Measurements from ENCODE around the gene CADPS2. TPM values are rescaled to one million over a fixed set of nuclear protein-coding genes. Genes with fewer than 3 reads are reported as not detected.

The CADPS2 gene
- total RNA-seq, 1 experiment from 2014 or later = 16.4 TPM

GRCh38 chr7:122706836-122707235, 179.4 kb downstream of the CADPS2 start:
- H3K27me3 Mint-ChIP-seq (ENCODE audit: unreplicated experiment) = no peaks in the 10 kb centered on the region
- H3K9me3 Mint-ChIP-seq (ENCODE audit: low read depth, unreplicated experiment) = no peaks in the 10 kb centered on the region
- H3K27ac Mint-ChIP-seq (ENCODE audit: unreplicated experiment) = no peak overlapping the region
- no peaks in the 10 kb centered on the region for H3K36me3 Mint-ChIP-seq (ENCODE audit: insufficient read depth, unreplicated experiment)
- no peak for TF ChIP-seq CTCF (IDR thresholded peaks at IDR 0.05; ENCODE audit: unreplicated experiment)
- no peak overlapping the region for H3K4me3 Mint-ChIP-seq (ENCODE audit: low read depth, unreplicated experiment)
- BruUV-seq (replicated peaks) = no TSS peak
- no peak for DNase-seq
- intact Hi-C loops (cut with micrococcal nuclease; ENCODE audit: unreplicated experiment) = no loop called here
- no peaks in the 10 kb centered on the region for H3K4me1 Mint-ChIP-seq (ENCODE audit: low read depth, unreplicated experiment)
- CTCF ChIA-PET = no interaction called here

GRCh38 chr7:122702872-122703510, 183.3 kb downstream of the CADPS2 start, which contains the start of gene RNF148:
RNF148 (minus strand) TSS chr7:122702922; CDS start chr7:122702750, 172 bp downstream.
- Mint-ChIP-seq H3K27ac (ENCODE audit: unreplicated experiment) (no peak within 1 kb of the TSS), H3K27me3 (ENCODE audit: unreplicated experiment) (no peaks in the 10 kb centered on the region), H3K4me1 (ENCODE audit: low read depth, unreplicated experiment) (no peaks in the 10 kb centered on the region), H3K4me3 (ENCODE audit: low read depth, unreplicated experiment) (no peak within 1 kb of the TSS), H3K9me3 (ENCODE audit: low read depth, unreplicated experiment) (no peaks in the 10 kb centered on the region), H3K36me3 (ENCODE audit: insufficient read depth, unreplicated experiment) (no peaks in the 10 kb centered on the region)
- CTCF ChIA-PET = interaction anchor here (0.6 kb wide), 1 partner anchor 1870 kb away, joined by 3 read pairs; no protein-coding TSS in a partner anchor
- no peak for TF ChIP-seq CTCF (IDR thresholded peaks at IDR 0.05; ENCODE audit: unreplicated experiment)
- DNase-seq = no peak
- no TSS peak for BruUV-seq (replicated peaks)
- intact Hi-C loops (cut with micrococcal nuclease; ENCODE audit: unreplicated experiment) = no loop called here

- TF ChIP-seq CTCF (IDR thresholded peaks at IDR 0.05; ENCODE audit: unreplicated experiment) = no peak
- no peaks in the 10 kb centered on the region for H3K9me3 Mint-ChIP-seq (ENCODE audit: low read depth, unreplicated experiment)
- H3K27me3 Mint-ChIP-seq (ENCODE audit: unreplicated experiment) = no peaks in the 10 kb centered on the region
- peaks cover 12% of the 10 kb centered on the region for H3K4me1 Mint-ChIP-seq (ENCODE audit: low read depth, unreplicated experiment)
- CTCF ChIA-PET = no interaction called here
- no peaks in the 10 kb centered on the region for H3K36me3 Mint-ChIP-seq (ENCODE audit: insufficient read depth, unreplicated experiment)
- intact Hi-C loops (cut with micrococcal nuclease; ENCODE audit: unreplicated experiment) = no loop called here
- H3K4me3 Mint-ChIP-seq (ENCODE audit: low read depth, unreplicated experiment) = no peak within 1 kb of the TSS
- no peak within 1 kb of the TSS for H3K27ac Mint-ChIP-seq (ENCODE audit: unreplicated experiment)
- DNase-seq = no peak
- BruUV-seq (replicated peaks) = no TSS peak
Measured at GRCh38 chr7:122699017-122699416, 187.2 kb downstream of the CADPS2 start, which contains the start of gene RNF133. RNF133 (minus strand) TSS chr7:122699117; CDS start chr7:122698918, 199 bp downstream.

GRCh38 chr7:122695816-122696215, 190.4 kb downstream of the CADPS2 start:
- TF ChIP-seq CTCF (IDR thresholded peaks at IDR 0.05; ENCODE audit: unreplicated experiment) = no peak
- Mint-ChIP-seq H3K4me1 (ENCODE audit: low read depth, unreplicated experiment) (peaks cover 18% of the 10 kb centered on the region), H3K27me3 (ENCODE audit: unreplicated experiment) (no peaks in the 10 kb centered on the region), H3K36me3 (ENCODE audit: insufficient read depth, unreplicated experiment) (peaks cover 6% of the 10 kb centered on the region), H3K4me3 (ENCODE audit: low read depth, unreplicated experiment) (no peak overlapping the region), H3K9me3 (ENCODE audit: low read depth, unreplicated experiment) (peaks cover 7% of the 10 kb centered on the region), H3K27ac (ENCODE audit: unreplicated experiment) (no peak overlapping the region)
- CTCF ChIA-PET = no interaction called here
- DNase-seq = no peak
- BruUV-seq (replicated peaks) = no TSS peak
- intact Hi-C loops (cut with micrococcal nuclease; ENCODE audit: unreplicated experiment) = no loop called here

All from Calu3 (cell line).